Germinal center (tissue), 1 donor: ENCODE measurements around the gene WDR4.
"Not testable (repeated sequence)": the region's sequence is repeated elsewhere in the genome, so short reads cannot be mapped to it uniquely, and the experiment has no call there.

Experiments used
- DNase-seq: peaks from one replicate; pipeline ENCODE4 v3.0.0; 2012; ENCODE audit warnings: mixed read lengths, low spot score

The WDR4 gene

DNA sequence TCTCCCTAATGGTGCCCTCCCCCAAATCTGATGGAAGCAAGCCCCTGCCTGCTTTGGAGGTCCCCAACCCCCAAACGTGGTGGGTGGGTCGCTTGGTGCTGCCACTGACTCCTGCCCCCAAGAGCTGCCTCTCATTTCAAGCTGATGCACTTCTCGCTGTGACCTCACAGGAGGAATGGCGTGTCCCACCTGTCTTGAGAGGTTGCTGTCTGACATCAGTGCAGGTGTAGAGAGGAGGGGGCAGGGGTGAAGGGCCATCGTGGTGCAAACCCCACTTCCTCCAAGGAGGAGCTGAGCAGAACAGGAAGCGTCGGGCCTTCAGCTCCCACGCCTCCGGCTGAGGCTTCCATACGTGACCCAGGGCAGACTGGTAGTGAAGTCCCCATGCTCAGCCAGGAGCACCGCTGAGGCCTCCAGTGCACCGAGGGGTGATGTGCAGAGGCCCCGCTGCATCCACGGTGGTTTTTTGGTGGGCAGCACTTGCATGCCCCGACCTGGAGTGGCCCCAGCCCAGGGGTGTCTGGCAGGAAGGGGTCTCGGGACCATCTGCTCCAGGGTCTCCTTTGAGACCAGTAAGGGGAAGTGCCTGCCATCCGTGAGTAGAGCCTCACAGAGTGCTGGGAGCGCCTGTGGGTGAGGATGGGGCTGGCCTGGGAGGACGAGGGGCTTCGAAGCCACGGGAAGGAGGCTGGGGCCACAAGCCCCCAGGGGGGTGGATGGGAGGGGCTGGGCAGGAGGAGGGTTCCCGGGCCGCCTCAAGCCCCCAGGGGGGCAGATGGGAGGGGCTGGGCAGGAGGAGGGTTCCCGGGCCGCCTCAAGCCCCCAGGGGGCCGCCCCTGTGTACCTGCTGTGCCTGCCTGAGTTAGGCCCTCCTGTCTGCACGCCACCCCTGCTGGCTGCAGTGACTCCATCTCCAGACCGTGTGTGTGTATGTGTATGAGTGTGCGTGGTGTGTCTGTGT lies 39.8 kb downstream of the WDR4 start:
- DNase-seq: no peak

DNA sequence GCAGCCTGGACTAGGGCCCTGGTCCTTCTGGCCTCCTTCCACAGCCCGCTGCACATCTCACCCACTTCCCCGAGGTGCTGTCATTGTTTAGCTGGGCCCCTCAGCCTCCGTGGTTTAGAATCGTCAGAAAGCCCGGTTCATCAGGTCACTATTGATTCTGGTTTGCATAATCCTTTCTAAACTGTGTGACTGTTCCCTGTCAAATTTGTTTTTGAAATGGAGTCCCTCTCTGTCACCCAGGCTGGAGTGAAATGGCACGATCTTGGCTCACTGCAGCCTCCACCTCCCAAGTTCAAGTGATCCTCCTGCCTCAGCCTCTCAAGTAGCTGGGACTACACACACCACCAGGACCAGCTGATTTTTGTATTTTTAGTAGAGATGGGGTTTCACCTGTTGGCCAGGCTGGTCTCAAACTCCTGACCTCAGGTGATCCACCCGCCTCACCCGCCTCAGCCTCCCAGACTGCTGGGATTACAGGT lies 41.1 kb downstream of the WDR4 start:
- DNase-seq: not testable (repeated sequence)

DNA sequence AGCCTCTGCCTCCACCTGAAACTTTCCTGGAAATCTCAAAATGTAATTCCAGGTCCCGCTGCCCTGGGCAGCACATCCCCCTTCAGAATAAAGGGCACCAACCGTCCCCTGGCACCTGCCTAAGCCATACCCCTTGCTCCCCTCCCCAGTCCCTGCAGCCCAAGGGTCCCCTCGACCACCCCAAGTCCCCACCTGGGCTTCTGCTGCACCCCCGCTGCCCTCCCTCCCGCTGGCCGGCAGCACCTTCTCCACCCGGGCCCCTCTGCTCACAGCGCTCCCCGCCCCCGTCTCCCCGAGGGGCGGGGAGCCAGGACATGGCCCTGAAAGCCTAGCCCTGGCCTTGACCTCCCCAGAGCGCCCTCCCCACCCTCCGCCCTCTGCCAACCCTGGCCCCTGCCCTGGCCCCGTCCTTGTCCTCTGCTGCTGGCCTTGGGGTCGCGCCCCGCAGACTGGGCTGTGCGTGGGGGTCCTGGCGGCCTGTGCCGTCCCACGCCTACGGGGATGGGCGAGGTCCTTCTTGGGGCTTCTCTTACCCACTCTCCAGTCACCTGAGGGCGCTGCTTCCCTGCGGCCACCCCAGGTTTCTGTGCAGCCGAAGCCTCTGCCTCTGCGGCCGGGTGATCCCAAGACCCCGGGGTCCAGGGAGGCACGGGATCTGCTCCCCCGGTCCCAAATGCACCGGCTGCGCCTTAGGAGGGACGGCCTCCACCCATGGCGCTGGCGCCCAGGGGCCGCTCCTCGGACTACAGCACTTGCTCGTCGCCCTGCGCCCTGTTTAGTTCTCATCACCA lies 41.7 kb downstream of the WDR4 start:
- DNase-seq: no peak

DNA sequence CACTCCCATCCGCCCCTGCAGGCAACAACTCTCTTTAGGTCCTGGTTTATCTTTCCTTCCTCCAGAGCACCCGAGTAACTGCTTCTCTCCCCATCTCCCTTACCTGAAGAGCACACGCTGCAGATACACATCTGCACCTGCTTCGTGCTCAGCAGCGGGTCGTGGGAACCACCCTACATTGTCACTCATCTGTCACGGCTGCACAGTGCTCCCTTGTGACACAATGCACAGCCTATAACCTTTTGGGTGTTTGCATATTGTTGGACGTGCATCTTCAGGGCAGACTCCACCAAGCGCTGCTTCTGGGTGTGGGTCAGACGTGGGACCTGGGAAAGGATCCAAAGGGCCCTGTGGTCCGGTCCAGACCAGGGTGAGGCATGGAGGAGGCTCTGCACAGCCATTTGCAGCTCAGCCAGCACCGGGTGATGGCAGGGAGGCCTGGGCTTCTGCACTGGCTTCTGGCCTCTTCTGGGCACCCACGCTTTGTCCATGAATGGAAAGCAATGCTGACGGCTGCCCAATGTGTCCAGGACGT lies 42.5 kb downstream of the WDR4 start:
- DNase-seq: no peak

DNA sequence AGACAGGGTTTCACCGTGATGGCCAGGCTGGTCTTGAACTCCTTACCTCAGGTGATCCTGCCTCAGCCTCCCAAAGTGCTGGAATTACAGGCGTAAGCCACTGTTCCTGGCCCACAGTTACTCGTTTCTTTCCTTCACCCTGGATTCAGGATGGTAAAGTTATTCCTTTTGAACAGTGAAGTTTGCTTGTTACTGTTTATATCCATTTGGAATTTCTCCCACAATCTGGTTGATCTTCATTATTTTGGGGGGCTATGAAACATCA lies 43.0 kb downstream of the WDR4 start:
- DNase-seq: no peak

DNA sequence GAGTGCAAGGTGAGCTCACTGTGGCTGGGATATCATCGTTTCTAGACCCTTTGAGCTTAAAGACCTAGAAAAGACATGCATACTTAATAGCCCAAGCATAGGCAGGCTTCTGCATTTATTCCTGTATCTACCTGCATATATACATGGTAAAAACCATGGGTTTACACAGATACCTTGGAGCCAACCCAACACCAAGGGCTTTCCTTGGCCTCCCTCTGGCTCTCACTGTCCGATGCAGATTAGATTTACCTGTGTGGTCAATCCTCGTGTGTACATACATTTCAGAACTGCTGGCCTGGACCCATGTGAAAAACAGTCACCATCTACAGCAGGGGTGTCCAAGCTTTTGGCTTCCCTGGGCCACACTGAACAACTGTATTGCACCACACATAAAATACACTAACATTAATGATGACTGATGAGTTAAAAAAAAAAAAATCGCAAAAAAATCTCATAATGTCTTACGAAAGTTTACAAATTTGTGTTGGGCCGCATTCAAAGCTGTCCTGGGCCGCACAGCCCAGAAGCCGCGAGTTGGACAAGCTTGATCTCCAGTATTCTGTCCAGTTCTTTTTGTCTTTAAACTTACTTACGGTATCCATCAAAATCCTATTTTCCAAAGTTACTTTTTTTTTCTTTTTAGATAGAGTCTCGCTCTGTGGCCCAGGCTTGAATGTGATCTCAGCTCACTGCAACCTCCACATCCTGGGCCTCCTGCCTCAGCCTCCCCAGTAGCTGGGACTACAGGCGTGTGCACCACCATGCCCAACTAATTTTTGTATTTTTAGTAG lies 43.5 kb downstream of the WDR4 start:
- no peak for DNase-seq

DNA sequence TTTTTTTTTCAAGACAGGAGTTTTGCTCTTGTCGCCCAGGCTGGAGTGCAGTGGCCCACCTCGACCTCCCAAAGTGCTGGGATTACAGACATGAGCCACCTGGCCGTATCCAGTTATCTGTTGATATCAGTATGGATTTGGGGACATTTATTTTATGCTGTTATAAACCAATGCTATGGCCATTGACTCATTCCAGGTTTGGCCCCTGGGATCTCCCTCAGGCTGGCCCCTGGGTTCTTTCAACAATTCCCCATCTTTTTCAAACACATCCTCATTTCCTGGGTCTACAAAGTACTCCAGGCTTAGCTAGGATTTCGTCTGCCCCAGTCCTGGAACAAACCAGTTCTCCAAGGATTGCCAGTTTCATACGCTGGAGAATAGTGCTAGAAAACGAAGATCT lies 44.1 kb downstream of the WDR4 start:
- no peak for DNase-seq

DNA sequence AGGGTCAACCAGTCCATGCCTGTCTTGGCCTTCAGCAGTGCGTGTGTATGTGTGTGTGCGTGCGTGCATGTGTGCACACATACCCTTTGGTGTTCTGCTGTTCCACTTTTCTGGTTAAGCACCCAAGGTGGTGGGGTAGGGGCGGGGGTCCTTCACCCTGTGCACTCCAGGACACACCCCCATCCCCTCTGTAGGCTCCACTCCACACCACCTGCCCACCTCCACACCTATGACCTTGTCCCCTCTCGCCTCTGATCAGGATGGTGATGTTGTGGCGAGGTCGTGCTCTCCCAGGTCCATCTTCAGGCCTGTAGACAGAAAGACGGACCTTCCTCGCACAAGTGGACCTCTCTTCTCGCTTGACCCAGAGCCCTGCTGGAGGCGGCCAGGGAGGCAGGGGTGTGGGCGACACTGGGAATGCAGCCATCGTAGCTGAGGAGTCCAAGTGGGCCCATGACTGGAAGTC lies 44.6 kb downstream of the WDR4 start:
- no peak for DNase-seq

DNA sequence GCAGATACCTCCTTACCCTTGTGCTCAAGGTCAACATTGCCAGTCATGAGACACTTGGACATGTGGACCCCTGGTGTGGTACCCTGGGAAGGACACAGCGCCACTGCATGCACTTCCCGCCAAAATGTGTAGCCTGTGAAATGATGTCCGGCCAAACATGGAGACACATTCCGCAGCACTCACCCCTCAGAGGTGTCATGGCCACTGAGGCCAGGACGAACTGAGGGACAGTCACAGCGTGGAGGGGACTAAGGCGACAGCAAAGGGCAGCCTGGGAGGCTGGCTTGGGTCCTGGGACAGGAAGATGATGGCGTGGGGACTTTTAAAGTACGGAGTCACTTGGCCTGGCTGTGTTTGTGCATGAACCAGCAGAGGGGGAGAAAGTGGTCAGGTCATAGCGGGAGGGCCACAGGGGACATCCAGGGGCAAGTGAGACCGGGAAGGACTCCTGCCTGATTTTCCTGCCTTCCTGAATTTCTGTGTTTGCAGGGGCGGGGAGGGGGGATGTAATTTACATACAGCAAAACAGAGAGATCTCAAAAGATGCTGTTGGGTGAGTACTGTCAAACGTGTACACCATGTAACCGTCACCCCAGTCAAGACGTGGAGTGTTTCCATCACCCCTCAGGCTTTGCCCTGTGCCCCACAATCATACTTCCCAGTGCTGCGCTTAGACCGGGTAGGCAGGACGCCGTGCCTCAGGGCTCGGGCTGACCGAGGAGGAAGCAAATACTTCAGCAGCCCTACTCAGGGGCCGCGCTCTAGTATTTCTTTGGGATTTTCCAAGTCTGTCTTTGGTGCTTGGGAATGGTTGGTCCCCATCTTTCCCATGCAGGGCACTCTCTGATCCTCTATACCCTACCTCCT lies 45.2 kb downstream of the WDR4 start:
- DNase-seq: no peak

DNA sequence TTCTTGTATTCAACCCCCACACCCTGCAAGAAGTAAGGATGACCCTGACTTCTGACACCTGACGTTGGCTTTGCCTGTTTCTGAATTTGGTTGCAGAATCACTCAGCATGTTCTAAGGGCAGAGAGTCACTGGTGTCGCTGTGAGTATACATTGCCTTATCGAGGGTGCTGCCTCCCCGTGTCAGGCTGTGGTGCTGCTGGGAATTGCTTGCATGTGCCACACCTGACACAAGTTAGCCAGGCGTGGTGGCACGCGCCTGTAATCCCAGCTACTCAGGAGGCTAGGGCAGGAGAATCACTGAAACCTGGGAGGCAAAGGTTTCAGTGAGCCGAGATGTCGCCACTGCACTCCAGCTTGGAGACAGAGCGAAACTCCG lies 45.9 kb downstream of the WDR4 start:
- DNase-seq: peak; percentile 59

DNA sequence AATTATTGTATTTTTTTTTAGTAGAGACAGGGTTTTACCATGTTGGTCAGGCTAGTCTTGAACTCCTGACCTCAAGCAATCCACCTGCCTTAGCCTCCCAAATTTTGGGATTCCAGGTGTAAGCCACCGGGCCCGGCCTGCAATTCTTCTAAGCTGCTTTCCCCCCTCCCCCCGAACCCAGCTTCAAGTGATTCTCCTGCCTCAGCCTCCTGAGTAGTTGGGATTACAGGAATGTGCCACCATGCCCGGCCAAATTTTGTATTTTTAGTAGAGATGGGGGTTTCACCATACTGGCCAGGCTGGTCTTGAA lies 47.1 kb downstream of the WDR4 start:
- not testable (repeated sequence) for DNase-seq

DNA sequence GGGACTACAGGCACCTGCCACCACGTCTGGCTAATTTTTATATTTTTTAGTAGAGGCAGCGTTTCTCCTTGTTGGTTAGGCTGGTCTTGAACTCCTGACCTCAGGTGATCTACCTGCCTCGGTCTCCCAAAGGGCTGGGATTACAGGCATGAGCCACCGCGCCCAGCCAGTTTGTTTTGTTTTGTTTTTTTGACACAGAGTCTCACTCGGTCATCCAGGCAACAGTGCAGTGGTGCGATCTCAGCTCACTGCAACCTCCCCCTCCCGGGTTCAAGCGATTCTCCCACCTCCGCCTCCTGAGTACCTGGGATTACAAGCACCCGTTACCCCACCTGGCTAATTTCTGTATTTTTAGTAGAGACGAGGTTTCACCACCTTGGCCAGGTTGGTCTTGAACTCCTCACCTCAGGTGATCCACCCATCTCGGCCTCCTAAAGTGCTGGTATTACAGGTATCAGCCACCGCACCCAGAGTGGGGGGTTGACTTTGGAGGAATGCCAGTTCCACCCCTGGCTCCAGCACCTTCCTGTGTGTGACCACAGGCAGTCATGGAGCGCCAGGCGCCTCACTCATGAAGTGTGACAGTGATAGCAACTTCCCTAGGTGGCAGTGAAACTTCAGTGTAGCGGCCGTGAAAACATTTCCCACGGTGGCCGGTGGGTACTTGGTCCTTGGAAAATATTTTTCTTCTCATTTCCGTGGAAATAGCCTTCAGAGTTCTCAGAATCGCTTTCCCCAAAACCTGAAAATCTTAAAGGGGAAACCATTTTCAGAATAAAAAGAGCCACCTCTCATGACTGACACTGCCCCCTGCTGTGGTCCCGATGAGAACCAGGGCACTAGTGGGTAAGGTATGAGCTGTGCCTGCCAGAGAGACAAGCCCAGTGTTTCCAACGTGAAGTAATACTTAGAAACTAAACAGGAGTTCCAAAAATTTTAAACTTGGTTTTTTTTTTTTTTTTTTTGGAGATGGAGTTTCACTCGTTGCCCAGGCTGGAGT lies 48.6 kb downstream of the WDR4 start:
- DNase-seq: no peak

DNA sequence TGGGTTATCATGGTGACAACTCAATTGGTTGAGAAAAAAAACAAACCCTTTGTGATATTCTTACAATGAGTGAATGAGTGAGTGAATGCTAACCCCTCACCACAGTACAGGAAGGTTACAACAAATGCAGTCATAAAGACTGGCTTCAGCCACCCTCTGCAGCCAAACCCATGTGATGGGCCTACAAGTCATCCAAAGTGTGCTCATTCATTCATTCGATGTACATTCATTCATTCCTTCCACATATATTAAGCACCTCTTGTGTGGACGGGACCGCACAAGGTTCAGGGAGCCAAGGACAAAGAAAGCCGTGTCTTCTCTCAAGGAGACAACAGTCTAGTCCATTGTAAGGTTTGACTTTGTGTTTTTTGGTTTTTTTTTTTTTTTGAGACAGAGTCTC lies 49.4 kb downstream of the WDR4 start:
- DNase-seq: no peak

DNA sequence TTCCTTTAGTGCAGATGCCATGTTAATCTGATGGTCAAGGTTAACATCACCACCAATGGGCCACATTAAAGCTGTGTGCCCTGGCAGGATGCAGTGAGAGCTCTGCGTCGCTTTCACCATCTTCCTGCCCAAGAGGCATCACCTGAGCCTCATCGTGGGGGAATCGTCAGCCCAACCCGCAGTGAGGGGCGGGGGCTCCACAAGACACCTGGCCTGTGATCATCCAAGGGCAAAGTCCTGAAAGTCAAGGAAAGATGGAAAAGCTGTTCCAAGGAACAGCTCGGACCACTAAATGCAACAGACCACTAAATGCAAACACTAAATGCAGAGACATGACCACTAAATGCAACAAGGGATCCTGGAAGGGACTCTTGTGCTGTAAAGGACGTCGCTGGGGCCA lies 49.9 kb downstream of the WDR4 start:
- DNase-seq: no peak

DNA sequence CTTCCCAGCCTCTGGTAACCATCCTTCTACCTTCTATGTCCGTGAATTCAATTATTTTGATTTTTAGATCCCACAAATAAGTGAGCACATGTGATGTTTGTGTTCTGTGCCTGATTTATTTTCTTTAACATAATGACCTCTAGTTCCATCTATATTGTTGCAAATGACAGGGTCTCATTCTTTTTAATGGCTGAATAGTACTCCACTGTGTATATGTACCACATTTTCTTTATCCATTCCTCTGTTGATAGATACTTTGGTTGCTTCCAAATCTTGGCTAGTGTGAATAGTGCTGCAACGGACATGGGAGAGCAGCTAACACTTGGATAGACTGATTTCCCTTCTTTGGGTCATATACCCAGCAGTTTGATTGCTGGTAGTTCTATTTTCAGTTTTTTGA lies 51.8 kb downstream of the WDR4 start:
- DNase-seq: no peak

DNA sequence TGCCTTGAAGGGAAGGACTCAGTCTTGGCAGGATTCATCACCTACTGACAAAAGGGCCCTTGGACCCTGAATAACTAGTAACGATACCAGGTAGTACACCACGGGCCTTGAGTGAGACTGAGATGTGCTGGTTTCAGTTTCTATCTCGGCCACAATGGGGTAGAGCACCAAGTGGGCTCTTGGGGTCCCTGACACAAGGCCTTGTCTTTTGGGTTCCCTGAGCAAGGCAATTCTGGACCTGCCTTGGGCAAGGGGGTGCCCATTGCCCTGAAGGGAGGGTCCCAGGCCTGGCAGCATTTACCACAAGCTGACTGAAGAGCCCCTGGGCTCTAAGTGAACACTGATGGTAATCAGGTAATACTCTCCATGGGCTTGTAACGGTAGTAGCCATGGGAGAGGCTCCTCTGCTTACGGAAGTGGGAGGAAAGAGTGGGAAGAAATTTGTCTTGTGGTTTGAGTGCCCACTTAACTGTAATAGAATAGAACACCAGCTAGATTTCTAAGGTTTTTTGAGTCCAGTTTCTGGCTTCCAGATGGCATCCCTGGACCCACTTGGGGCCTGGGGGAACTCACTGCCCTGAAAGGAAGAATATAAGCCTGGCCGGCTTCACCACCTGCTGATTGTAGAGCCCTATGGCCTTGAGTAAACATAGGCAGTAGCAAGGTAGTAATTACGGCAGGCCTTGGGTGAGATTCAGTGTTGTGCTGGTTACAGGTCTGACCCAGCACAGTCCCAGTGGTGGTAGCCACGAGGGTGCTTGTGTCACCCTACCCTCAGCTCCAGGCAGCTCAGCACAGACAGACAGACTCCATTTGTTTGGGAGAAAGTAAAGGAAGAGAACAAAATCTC lies 58.5 kb downstream of the WDR4 start:
- no peak for DNase-seq

DNA sequence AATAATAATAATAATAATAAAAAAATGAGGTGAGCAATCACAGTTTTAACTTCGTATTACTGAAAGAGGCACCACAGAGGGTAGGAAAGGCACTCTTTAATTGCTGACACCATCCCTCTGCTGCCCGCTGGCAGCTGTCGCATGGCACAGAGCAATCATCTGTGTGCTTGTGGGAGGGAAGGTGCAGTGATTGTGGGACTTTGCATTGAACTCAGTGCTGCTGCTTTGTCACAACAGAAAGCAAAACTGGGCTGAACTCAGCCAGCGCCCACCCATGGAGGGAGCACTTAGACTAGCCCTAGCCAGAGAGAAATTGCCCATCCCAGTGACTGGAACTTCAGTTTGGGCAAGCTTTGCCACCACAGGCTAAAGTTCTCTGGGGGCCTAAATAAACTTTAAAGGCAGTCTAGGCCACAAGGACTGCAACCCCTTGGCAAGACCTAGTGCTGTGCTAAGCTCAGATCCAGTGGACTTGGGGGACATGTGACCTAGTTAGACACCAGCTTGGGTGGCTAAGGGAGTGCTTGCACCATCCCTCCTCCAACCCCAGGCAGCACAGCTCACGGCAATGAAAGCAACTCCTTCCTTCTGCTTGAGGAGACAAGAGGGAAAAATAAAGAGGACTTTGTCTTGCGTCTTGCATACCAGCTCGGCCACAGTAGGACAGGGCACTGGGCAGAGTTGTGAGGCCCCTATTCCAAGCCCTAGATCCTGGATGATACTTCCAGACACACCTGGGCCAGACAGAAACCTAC lies 59.3 kb downstream of the WDR4 start:
- no peak for DNase-seq

DNA sequence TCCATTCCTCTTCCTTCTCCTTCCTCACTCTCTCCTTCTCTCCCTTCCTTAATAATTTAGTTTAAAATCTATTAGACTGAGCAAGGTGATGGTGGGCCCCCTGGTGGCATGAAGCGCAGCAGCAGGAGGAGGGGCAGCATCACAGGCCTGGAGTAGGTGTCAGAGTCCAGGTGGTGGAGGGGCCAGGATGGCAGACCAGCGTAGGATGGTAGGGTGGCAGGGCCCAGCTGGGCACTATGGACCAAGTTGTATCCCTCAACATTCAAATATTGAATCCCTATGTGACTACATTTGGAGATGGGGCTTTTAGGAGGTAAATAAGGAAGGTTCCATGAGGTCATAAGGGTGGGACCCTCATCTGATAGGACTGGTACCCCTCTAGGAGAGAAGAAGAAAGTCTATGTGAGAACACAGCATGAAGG lies 61.0 kb downstream of the WDR4 start:
- DNase-seq: peak; percentile 51
